ENCODE measurements around the gene SLC30A3. TPM values are rescaled to one million over a fixed set of nuclear protein-coding genes. Genes with fewer than 3 reads are reported as not detected.

SLC30A3 gene
- total RNA-seq, 1 experiment from 2014 or later: not detected

DNA sequence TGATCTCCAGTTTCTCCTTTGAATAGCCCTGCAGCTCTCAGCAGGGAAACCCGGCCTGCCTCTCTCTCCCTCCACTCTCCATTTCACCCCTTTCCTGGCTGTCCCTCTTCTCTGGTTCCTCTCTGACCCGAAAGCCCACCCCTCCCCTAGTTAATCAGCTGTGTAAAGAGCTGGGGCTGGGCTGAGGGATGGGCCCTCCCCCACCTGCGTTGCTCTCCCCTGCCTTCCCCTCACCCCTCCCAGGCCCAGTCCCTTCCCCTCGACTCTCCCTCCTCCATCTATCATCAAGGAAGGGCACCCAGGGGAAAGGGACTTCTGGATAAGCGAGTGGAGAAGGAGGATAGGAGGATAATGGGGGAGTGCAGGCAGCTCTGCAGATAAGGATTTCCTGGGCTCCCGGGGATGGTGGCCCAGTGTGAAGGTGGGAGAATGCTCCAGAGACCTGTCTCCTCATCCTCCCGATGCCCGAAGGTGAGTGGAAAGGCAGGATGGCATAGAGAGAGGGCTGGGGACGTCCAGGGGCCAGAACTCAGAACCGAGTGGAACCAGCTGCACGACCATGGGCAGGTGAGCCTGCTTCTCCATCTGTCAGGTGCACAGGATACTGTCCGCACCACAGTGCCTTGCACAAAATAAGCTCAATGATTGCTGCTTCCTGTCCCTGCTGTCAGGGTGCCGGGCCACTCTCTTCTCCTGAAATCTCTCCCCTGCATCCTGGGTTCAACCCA lies 12.0 kb downstream of the SLC30A3 start:
- Mint-ChIP-seq H3K27ac (ENCODE audit: low read depth, unreplicated experiment) (no peak overlapping the region), H3K4me3 (ENCODE audit: unreplicated experiment) (no peak overlapping the region), H3K36me3 (ENCODE audit: insufficient read depth, unreplicated experiment) (peaks cover 5% of the 10 kb centered on the region), H3K27me3 (ENCODE audit: insufficient read depth, unreplicated experiment) (no peaks in the 10 kb centered on the region), H3K4me1 (ENCODE audit: insufficient read depth, unreplicated experiment) (peaks cover 17% of the 10 kb centered on the region), H3K9me3 (ENCODE audit: unreplicated experiment) (no peaks in the 10 kb centered on the region)
- no TSS peak for BruUV-seq (replicated peaks)
- CTCF ChIA-PET: interaction anchor here (1.2 kb wide), 1 partner anchor 24 kb away, joined by 3 read pairs; no protein-coding TSS in a partner anchor
- TF ChIP-seq, protein P1, sequence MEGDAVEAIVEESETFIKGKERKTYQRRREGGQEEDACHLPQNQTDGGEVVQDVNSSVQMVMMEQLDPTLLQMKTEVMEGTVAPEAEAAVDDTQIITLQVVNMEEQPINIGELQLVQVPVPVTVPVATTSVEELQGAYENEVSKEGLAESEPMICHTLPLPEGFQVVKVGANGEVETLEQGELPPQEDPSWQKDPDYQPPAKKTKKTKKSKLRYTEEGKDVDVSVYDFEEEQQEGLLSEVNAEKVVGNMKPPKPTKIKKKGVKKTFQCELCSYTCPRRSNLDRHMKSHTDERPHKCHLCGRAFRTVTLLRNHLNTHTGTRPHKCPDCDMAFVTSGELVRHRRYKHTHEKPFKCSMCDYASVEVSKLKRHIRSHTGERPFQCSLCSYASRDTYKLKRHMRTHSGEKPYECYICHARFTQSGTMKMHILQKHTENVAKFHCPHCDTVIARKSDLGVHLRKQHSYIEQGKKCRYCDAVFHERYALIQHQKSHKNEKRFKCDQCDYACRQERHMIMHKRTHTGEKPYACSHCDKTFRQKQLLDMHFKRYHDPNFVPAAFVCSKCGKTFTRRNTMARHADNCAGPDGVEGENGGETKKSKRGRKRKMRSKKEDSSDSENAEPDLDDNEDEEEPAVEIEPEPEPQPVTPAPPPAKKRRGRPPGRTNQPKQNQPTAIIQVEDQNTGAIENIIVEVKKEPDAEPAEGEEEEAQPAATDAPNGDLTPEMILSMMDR (IDR thresholded peaks at IDR 0.05; ENCODE audit: unreplicated experiment): no peak
- POLR2A ChIA-PET: interaction anchor here (0.7 kb wide), 1 partner anchor 153 kb away, joined by 3 read pairs; no protein-coding TSS in a partner anchor
- no peak for DNase-seq (ENCODE audit: unreplicated experiment)
- intact Hi-C loops (cut with micrococcal nuclease): no loop called here

DNA sequence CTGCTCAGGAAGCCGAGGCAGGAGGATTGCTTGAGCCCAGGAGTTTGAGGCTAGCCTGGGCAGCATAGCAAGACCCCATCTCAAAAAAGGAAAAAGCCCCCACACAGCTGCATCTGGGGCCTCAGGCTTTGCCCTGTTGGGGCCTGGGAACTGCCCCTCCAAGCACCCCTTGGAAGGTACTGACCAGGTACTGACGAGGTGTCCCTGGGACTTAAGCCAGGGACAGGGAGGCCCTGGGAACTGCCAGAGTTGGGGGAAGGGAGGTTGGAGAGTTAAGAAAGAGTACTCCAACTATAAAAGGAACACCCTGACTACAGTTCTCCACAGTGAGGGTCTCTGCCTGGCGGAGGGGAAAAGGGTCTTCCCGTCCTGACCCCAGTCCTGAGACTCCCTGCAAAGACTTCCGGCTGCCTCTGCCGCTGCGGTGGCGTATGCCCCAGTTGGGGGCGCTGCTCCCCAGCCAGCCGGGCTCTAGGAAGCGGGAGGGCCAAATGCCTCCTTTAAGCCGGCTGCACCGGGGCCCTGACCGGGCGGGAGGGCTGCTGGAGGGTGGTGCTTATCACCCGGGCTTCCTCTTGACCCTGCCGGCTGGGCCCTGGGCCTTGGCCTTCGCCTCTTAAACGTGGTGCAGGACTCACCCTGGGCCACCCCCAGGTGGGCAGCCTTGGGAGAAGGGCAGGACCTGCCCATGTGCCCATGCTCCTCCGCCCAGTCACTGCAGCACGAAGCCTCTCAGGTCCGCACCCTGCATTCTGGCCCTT lies 12.8 kb downstream of the SLC30A3 start:
- Mint-ChIP-seq H3K36me3 (ENCODE audit: insufficient read depth, unreplicated experiment) (peaks cover 5% of the 10 kb centered on the region), H3K27ac (ENCODE audit: low read depth, unreplicated experiment) (no peak overlapping the region)

DNA sequence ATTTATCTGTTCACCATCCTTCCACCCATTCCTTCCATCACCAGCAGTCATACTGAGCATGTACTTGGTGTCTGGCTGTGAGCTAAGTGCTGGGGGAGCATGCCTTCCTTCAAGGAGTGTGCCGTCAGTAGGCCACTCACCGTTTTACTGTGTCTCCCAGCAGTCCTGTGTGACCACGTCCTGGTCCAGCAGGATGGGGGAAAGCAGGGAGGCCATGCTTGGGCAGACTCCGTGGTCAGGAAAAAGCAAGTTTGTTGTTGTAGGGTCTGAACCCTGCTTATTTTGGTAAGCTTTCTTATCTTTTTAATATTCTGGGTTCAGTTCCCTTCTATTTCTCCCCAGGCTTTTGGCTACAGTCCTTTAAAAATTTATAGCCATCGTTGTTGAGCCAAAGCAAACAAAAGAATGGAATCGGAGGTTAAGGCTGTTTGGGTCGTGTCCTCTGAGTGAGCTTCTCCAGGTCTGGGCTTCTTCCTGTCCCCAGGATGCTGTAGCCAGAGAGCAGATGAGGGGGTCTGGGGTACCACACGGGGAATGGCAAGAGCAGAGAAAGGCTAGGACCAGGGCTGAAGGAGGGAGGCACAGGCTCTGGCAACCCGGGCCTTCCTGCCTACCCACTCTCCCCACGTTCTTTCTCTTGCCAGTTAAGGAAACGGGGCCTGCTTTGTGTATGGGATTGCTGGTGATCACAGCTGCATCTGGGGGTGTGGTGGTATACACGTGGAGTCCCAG lies 13.5 kb downstream of the SLC30A3 start:
- peaks cover 6% of the 10 kb centered on the region for H3K4me1 Mint-ChIP-seq (ENCODE audit: insufficient read depth, unreplicated experiment)
- no peaks in the 10 kb centered on the region for H3K9me3 Mint-ChIP-seq (ENCODE audit: unreplicated experiment)
- peaks cover 8% of the 10 kb centered on the region for H3K36me3 Mint-ChIP-seq (ENCODE audit: insufficient read depth, unreplicated experiment)
- no TSS peak for BruUV-seq (replicated peaks)
- CTCF ChIA-PET: interaction anchor here (0.7 to 1.3 kb wide), 2 partner anchors 30 to 32 kb away, joined by 3 to 4 read pairs; no protein-coding TSS in a partner anchor
- no peak overlapping the region for H3K4me3 Mint-ChIP-seq (ENCODE audit: unreplicated experiment)
- H3K27me3 Mint-ChIP-seq (ENCODE audit: insufficient read depth, unreplicated experiment): no peaks in the 10 kb centered on the region
- TF ChIP-seq, protein P1 (IDR thresholded peaks at IDR 0.05; ENCODE audit: unreplicated experiment): no peak
- POLR2A ChIA-PET: interaction anchor here (0.7 to 1.2 kb wide), 3 partner anchors 32 to 178 kb away, joined by 3 to 4 read pairs (median 4); partner anchors contain the start of gene OST4
- H3K27ac Mint-ChIP-seq (ENCODE audit: low read depth, unreplicated experiment): no peak overlapping the region
- peak; percentile 20 for DNase-seq (ENCODE audit: unreplicated experiment)
- intact Hi-C loops (cut with micrococcal nuclease): no loop called here

More for the DNA sequence above, 12.8 kb downstream of the SLC30A3 start:
- peak; percentile 55 for DNase-seq (ENCODE audit: unreplicated experiment)
- H3K4me1 Mint-ChIP-seq (ENCODE audit: insufficient read depth, unreplicated experiment): peaks cover 10% of the 10 kb centered on the region
- no TSS peak for BruUV-seq (replicated peaks)
- TF ChIP-seq, protein P1 (IDR thresholded peaks at IDR 0.05; ENCODE audit: unreplicated experiment): peak; percentile 38
- no peaks in the 10 kb centered on the region for H3K9me3 Mint-ChIP-seq (ENCODE audit: unreplicated experiment)
- ChIA-PET CTCF (no interaction called here), POLR2A (interaction anchor here (0.7 to 1.2 kb wide), 3 partner anchors 107 to 179 kb away, joined by 3 to 4 read pairs (median 3); partner anchors contain the start of gene OST4)
- intact Hi-C loops (cut with micrococcal nuclease): no loop called here
- no peak overlapping the region for H3K4me3 Mint-ChIP-seq (ENCODE audit: unreplicated experiment)
- no peaks in the 10 kb centered on the region for H3K27me3 Mint-ChIP-seq (ENCODE audit: insufficient read depth, unreplicated experiment)
